ENCODE measurements around the gene ALPL.

Gene ALPL

GRCh38 chr1:21623410-21623961 is 114.3 kb downstream of the ALPL start:
- no peak for TF ChIP-seq CTCF (conservative IDR thresholded peaks at IDR 0.05; ENCODE audit: low read depth, low read length)
- Histone ChIP-seq H3K79me2 (ENCODE audit: insufficient read depth, low read depth) (no peaks in the 10 kb centered on the region), H3K4me2 (no peak overlapping the region), H3K4me3 (IDR thresholded peaks at IDR 0.05; ENCODE audit: insufficient read depth, low read depth, low read length) (no peak overlapping the region), H3K27ac (no peak overlapping the region), H3K4me1 (ENCODE audit: low read depth, poor library complexity, severe bottlenecking) (no peaks in the 10 kb centered on the region), H3K27me3 (ENCODE audit: insufficient read depth, low read depth) (peaks cover 49% of the 10 kb centered on the region), H3K36me3 (ENCODE audit: insufficient read depth) (no peaks in the 10 kb centered on the region), H3K9ac (no peak overlapping the region), H4K20me1 (ENCODE audit: insufficient read depth) (no peaks in the 10 kb centered on the region), H2AFZ (ENCODE audit: low read depth) (no peak overlapping the region)

- no peak overlapping the region for H3K4me2 ChIP-seq
- no peak for TF ChIP-seq CTCF (conservative IDR thresholded peaks at IDR 0.05; ENCODE audit: low read depth, low read length)
- no peaks in the 10 kb centered on the region for H3K4me1 ChIP-seq (ENCODE audit: low read depth, poor library complexity, severe bottlenecking)
- peaks cover 51% of the 10 kb centered on the region for H3K27me3 ChIP-seq (ENCODE audit: insufficient read depth, low read depth)
- H3K9ac ChIP-seq, result no peak overlapping the region
- H2AFZ ChIP-seq (ENCODE audit: low read depth), result no peak overlapping the region
- H3K36me3 ChIP-seq (ENCODE audit: insufficient read depth), result no peaks in the 10 kb centered on the region
- H3K27ac ChIP-seq, result no peak overlapping the region
- H3K4me3 ChIP-seq (IDR thresholded peaks at IDR 0.05; ENCODE audit: insufficient read depth, low read depth, low read length), result no peak overlapping the region
- no peaks in the 10 kb centered on the region for H3K79me2 ChIP-seq (ENCODE audit: insufficient read depth, low read depth)
- H4K20me1 ChIP-seq (ENCODE audit: insufficient read depth), result no peaks in the 10 kb centered on the region
Measured at GRCh38 chr1:21624571-21625389, 115.6 kb downstream of the ALPL start.

GRCh38 chr1:21625390-21626190 is 116.4 kb downstream of the ALPL start:
- Histone ChIP-seq H4K20me1 (ENCODE audit: insufficient read depth) (no peaks in the 10 kb centered on the region), H2AFZ (ENCODE audit: low read depth) (no peak overlapping the region), H3K9ac (no peak overlapping the region), H3K4me2 (no peak overlapping the region), H3K36me3 (ENCODE audit: insufficient read depth) (no peaks in the 10 kb centered on the region), H3K4me3 (IDR thresholded peaks at IDR 0.05; ENCODE audit: insufficient read depth, low read depth, low read length) (no peak overlapping the region), H3K27ac (no peak overlapping the region), H3K27me3 (ENCODE audit: insufficient read depth, low read depth) (peaks cover 51% of the 10 kb centered on the region), H3K4me1 (ENCODE audit: low read depth, poor library complexity, severe bottlenecking) (no peaks in the 10 kb centered on the region), H3K79me2 (ENCODE audit: insufficient read depth, low read depth) (no peaks in the 10 kb centered on the region)
- TF ChIP-seq CTCF (conservative IDR thresholded peaks at IDR 0.05; ENCODE audit: low read depth, low read length), result no peak

GRCh38 chr1:21626921-21627339 is 117.7 kb downstream of the ALPL start:
- TF ChIP-seq CTCF (conservative IDR thresholded peaks at IDR 0.05; ENCODE audit: low read depth, low read length), result no peak
- no peaks in the 10 kb centered on the region for H3K36me3 ChIP-seq (ENCODE audit: insufficient read depth)
- no peak overlapping the region for H3K4me3 ChIP-seq (IDR thresholded peaks at IDR 0.05; ENCODE audit: insufficient read depth, low read depth, low read length)
- no peaks in the 10 kb centered on the region for H4K20me1 ChIP-seq (ENCODE audit: insufficient read depth)
- H3K27me3 ChIP-seq (ENCODE audit: insufficient read depth, low read depth), result peaks cover 56% of the 10 kb centered on the region
- no peaks in the 10 kb centered on the region for H3K4me1 ChIP-seq (ENCODE audit: low read depth, poor library complexity, severe bottlenecking)
- no peak overlapping the region for H3K9ac ChIP-seq
- no peak overlapping the region for H3K4me2 ChIP-seq
- no peaks in the 10 kb centered on the region for H3K79me2 ChIP-seq (ENCODE audit: insufficient read depth, low read depth)
- no peak overlapping the region for H3K27ac ChIP-seq
- H2AFZ ChIP-seq (ENCODE audit: low read depth), result no peak overlapping the region
